Renal cortical epithelial cell (primary cell): ENCODE measurements around the gene TBC1D22A. TPM values are rescaled to one million over a fixed set of nuclear protein-coding genes. Genes with fewer than 3 reads are reported as not detected.
"Not testable (repeated sequence)": the region's sequence is repeated elsewhere in the genome, so short reads cannot be mapped to it uniquely, and the experiment has no call there.

Source experiments
- DNase-seq: peaks from one replicate; pipeline ENCODE4 v3.0.0-alpha.2; 2011; ENCODE audit warnings: low read depth
- total RNA-seq: library from RNA; depleted of rRNA; stranded (reverse); fragments of >200 nt; gene quantifications from 2 replicates; pipeline ENCODE4 v1.2.3, GENCODE V29; 2014

TBC1D22A gene
- total RNA-seq, 1 donor from 2014 or later: 20.0 TPM

DNA sequence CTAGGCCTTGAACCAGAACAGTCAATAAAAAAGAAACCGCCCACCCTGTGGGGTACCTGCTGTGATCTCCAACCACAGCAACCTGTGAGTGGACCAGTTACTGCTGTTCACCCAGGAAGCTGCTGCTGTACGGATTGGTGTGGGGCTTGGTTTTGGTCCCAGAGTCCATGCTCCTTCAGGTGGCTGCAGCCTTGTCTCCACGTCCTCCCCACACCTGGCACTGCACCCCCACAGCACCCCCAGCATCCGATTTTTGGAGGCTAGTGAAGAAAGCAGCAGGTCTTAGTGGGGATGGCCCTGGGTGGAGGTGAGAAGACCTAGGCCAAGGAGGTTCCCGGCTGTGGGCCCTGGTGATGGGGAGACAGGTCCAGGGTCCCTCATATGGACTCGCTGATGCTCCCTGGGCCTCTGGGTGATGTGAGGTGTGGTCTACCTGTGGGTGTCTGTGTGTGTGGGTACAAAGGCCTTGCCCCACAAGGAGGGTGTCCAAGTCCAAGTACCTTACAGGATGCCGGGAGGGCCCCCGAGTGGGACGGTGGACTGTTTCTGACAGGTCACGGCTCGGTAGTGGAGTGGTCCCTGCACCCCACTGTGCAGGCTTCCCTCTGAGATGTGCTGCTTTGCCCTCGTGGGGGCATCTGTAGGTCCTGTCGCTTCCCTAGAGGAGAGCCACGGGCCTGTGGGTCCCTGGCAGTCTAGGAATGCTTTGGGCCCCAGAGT lies 283.4 kb downstream of the TBC1D22A start:
- DNase-seq: no peak

DNA sequence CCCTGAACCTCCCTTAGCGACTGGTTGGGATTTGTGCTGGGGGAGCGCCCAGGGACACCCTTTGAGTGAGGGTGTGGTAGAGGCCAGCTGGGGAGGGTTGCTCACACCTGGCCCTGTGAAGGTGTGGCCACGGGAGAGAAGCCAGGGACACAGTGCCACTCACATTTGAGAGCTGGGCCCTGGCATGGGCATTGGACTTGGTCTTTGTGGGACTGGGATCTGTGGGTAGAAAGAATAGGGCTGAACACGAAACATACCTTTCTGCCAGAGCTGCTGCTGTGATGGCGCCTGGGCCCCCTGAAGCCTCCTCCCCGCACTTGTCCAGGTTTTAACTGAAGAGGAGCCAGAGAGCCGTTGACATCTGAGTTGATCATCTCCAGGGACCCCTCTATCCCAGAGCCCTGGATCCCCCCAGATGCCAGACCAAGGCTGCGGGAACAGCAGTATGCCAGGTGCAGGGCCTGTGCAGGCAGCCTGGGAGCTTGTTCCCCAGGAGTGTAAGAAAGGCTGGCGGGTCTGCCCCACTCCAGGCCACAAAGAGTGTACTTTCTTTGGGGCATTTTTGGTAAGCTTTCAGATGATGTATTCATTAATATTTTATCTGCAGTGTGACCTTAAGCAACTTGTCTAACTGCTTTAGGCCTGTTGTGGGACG lies 284.1 kb downstream of the TBC1D22A start:
- DNase-seq: no peak

DNA sequence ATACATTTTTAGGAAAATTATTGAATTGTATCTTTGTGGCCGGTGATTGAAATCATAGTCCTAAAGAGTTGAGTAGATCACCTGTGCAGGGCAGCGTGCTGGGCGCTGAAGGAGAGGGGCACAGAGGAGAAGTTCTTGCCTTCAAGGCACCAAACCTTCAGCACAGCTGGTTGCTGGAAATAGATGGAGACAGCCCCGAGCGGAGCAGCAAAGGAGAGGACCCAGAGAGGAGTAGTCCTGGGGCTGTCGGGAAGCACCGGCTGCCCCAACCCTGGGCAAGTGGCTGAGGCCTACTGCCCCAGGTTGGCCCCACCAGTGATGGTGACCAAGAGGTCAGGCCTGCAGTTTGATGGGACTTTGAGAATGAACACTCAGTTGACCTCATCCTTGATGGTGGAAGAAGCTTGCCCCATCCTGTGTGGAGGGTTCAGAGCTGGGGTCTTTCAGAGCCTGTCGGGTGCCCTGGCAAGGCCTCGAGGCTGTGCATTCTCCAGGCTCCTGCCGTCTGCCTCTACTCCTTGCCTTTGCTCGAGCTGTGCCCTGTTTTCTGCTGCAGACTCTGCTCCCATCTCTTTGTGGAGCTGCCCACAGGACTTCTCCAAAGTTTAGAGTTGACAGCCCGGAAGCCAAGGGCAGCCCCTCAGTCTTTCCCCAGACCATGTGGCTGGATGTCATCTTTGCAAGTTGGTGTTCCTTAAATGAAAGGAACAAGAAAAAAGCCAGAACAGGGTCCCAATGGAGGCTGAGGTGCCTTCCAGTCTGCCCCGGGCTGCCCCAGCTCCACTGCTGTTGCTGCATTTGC lies 285.1 kb downstream of the TBC1D22A start:
- no peak for DNase-seq

DNA sequence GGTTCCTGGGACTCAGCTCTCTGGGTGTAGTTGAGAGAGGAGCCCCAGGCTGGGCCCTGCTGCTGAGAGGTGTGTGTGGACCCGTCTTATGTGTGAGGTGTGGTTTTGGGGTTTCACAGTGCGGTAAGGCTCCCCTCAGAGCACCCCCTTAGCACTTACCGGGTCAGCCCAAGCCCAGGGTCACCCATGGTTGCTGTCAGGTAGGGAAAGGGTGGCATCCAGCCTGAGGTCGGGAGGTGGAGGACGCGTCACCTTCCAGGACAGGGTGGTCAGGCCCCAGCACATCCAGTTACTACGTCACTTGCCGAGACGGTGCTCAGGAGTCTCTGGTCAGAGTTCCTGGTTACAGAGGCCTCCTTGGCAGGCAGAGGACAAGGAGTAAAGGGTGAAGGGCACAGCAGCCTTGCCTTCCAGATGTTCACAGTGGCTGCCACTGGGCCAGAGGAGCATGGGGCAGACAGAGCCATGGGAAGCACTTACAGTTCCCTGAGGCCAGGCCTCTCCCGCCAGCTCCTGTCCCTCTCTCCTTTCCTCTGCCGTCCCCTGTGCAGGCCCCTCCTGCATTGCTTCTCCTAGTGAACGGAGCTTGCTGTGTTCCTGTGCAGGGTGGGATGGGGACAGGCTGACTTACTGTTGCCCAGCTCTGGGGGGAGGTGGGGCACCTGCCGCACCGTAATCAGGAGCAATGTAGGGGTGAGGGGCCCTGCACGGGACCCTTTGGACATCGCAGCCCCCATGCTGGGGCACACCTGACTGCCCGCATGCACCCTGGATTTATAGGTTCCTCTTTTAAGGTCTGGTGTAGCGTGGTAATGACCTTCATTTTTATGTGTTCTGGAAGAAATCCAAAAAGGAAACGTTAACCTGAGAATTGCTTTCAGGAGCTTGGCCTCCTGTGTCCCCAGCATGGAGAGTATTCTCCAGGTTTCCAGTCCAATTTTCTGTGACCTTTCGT lies 285.9 kb downstream of the TBC1D22A start:
- DNase-seq: peak; percentile 13

DNA sequence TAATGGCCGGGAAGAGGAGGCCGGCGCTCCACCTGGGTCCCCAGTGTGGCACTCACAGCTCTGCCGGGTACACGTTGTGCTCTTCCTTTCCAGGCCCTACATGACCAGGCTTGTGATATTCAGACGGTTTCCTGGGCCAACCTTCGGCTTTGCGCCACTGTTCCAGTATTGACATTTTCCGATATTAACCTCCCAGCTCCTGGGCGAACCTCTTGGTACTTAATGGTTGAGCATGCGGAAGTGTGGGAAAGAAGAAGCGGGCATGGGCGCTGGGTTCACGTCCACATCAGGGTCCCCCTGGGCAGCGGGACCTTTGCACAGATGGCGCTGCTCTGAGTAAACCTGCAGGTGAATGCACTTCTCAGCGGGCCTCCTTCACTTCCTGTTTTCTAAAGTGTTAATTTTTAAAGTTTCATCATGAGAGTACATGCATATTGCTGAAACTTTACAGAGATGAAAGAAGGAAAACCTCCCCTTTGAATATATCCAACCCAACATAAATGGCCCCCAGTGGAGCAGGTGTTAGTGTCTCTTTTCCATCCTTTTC lies 286.7 kb downstream of the TBC1D22A start:
- DNase-seq: no peak

DNA sequence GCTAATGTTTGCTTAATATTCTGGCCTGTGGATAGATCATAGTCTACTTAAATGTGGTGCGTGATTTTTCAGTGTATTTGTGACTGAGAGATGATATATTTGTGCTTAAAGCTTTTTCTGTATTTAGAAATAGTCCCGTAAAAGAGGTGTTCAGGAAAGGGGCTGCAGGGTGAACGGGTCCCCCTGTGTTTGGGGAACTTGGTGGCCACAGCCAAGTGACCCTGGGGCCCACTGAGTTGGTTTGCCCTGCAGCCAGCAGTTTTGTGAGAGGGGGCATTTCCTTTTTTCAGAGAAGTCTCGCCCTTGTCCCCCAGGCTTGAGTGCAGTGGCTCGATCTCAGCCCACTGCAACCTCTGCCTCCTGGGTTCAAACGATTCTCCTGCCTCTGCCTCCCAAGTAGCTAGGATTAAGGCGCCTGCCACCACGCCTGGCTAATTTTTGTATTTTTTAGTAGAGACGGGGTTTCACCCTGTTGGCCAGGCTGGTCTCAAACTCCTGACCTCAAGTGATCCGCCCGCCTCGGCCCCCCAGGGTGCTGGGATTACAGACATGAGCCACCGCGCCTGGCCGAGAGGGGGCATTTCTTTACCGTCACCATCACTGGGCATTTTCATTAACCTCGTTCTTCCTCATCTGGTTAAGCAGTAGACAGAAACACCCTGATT lies 287.4 kb downstream of the TBC1D22A start:
- not testable (repeated sequence) for DNase-seq

DNA sequence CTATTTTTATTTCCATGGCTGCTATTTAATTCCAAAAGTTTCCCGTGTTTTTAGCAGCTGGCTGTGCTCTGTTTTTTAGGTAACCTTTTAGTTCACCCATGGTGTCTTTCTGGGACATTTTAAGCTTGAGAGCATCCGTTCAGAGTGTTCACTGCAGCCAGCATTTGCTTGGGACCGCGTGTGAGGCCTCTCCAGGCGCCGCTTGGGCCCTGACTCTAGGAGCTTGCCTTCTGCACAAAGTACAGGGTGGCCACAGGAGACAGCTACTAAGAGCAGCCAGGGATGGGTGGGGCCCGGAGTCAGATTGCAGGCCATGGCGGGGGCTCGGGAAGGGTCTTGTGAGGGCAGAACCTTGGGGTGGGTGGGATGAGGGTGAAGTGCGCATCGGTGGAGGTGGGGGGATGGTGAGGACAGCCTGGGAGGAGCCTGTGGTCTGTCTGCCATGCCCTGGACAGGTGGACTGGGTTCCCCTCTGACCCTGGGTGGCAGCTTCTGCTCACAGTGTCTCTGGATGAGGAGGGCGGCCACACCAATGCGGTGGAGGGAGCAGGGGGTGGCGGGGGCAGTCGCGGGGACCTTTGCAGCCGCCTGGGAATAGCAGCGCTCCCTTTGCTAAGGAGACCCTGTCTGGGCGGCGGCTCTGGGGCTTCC lies 288.1 kb downstream of the TBC1D22A start:
- DNase-seq: no peak

DNA sequence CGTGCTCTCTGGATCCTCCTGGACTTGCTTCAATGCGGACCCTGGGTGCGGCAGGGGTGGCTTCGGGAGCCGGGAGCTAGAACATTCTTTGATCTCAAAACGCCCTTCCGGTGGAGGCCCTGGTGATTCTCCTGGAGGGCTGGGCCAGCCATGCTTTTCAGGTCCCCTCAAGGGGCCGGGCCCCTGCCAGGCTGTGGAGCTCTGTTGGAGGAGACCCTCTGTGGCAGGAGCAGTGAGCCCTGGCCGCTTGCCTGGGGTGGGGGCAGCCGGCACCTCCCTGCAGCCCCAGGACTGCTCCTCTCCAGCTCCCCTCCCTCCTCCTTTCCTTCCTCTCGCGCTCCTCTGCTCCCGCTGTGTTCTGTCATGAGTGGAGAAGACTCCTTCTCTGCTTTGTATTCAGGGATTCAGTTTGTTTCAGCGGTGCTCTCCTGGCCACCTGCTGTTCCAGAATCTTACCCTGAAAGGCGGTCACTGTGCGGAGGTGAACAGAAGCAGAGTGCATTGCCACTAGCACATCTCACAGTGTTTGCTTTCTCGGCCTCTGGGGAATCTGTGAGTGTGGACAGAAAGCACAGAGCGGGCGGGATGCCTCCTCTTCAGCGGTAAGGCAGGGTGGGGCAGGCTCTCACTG lies 289.1 kb downstream of the TBC1D22A start:
- no peak for DNase-seq

DNA sequence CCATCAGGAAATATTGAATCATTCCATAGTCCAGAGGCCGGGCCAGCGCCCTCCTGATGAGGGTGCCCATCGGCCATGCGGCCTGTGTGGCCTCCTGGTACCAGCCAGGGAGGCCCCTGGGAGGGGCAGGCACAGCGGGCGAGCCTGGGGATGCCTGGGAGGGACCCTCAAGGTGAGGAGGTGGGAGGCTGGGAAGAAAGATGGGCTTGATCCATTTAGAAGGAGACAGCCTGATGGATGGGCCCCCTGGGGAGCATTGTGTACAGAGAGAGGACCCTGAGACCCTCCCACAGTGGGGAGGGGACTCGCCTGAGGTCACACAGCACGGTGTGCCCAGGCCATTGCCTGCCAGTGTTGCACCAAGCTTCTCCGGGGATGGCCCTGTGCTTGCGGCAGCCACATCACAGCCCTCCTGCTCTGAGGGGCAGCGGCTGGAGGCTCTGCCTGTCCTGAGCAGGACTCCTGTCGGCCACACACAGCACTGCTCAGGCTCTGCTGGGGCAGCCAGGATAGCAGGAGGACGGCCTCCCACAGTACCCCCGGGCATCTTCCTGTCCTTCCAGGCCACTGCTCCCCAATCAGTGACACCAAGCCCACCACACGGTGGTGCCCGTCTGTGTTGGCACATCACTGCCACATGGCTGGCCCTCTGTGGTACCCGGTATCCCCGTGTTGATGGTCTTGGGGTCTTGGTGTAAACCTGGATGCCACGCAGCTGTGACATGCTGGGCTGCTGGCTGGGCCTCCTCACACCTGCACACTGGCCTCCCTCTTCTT lies 290.0 kb downstream of the TBC1D22A start:
- DNase-seq: no peak

DNA sequence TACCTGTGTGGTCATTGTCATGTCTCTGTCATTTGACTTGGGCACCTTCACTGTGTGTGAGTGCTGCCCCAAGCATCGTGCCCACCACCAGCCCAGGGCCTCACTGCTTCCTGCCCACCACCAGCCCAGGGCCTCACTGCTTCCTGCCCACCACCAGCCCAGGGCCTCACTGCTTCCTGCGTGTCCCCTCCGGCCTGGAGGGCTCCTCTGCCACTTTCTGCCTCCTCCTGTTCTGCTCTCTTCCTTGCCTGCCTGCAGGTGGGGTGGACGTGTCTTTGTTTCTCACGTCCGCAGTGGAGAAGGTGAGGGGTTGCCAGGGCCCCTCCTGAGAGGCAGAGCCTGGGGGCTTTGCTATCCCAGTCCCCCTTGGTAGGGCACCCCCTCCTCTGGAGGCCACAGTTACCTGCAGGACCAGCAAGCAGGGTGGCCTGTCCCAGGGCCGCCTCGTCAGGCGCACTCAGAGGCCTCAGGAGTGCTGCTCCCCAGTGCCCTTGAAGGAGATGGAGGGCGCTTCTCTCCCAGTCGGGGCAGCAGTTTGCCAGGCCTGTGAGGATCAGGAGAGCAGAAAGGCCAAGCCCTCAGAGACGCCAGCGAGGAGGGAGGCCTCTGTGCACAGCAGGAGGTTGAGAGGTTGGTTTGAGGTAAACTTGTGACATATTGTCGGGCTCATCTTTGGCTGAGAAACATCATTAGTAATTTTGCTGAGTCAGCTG lies 290.7 kb downstream of the TBC1D22A start:
- no peak for DNase-seq

DNA sequence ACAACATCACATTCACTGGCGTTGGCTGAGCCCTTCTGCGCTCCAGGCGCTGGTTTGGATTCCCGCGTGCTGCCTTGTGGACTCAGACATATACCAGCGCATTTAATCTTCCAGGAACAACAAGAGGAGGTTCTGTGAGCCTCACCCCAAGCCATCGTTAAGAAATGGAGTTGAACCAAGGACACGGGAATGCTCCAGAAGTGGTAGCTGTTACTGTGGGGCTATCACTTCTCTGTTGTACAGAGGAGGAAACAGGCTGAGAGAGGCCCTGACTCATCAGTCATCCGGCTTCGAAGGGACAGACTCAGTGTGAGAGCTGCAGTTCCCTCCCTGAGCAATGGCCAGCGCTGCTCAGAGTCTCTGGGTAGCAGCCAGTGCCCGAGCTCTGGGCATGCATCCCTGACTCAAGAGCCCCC lies 291.3 kb downstream of the TBC1D22A start:
- no peak for DNase-seq

DNA sequence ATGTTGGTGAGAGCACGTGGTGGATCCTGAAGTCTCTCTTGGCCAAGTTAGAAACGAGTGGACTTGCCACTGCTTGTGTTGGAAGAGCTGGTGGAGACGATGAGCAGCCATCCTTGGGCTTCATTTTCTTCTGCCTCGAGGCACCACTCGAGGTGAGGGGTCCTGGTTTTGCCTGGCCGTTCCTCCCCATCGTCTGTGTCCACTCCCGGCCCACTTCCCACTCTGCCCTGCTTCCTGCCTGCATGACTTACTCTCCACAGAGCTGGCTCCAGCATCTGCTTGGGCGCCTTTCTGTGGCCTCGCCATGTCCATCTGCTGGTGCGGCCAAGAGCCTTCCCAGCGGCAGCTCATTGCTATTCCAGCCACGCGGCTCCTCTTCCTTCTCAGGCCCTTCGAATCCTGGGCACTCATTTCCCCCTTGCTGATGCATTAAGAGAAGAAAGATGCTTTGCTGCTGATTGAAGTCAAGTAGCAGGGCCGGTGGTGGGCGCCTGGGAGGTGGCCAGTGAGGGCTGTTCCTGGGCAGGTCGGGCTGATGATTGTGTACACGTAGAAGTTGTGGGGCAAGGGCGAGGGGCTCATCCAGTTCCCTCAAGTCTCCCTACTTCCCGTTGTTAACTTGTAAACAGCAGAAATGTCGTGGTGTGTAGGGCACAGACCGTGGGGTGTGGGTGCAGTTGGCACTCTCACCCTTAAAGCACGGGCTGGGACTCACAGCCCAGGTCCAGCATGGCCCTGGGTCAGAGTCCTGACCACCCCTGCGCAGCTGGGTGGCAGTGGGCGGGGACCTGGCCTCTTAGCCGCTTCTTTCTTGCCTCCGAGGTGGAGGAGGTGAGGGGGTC lies 292.0 kb downstream of the TBC1D22A start:
- no peak for DNase-seq

DNA sequence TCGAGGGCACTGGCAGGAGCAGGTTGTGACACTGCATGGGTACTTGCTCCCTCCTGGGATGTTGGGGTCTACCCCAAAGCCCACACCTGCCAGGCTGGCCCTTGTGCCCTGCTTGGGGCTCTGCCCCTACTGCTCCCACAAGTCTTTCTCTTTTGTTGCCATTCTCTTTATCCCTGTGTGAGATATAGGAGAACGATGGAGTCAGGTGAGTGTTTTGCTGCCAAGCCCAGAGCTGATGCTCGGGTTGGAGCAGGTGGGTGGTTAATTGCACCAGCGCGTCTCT lies 292.6 kb downstream of the TBC1D22A start:
- DNase-seq: no peak

DNA sequence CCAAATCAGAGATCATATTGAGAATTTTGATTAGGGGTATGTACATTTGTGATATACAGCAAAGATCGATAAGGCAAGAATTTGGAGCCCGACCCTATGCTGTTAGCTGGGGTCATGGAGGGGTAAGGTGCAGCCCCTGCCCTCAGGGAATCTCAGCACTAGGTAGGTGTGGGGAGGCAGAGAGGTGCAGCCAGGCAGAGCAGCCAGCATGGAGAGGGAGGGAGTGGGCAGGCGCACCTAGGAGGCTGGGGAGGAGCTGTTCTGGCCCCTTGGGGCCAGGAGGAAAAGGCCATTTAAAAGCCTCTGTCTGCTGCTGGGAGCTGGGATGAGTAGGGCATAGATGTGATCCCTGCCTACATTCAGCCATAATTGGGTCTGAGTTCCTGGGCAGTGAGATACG lies 293.0 kb downstream of the TBC1D22A start:
- DNase-seq: no peak

DNA sequence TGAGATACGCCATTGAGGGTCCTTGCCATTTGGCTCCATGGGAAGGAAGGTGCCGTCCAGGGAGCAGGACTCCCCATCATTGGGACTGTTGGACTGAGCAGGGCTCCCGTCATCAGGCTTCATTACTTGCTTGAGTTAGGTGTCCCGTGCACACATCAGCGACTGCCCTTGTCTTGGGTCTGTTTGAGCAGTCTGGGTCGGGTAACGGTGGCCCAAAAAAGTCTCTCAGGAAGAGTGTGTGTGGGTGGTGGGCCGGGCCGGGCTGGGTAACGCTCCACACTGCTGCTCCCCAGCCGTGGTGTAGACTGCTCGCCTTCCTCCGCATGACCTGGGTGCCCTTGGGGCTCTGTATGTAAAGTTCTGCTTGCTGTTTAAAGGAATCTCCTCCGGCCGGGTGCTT lies 293.5 kb downstream of the TBC1D22A start:
- no peak for DNase-seq

DNA sequence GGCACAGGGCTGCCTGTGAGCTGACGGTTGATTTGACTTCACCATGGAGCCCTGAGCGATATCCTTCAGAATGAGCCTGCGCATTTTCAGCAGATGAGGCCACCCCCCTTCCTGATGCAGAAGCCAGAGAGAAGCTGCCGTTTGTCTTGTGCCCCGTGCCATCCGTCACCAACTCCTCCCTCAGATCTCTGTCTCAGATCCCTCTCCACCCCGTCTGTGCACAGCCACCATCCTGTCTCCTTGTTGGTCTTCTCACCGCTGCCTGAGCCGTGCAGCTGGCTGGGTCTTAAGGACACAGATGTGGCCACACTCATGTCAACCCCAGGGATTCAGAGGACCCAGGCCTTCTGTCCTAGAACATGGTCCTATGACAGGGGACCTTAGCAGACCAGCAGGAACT lies 293.9 kb downstream of the TBC1D22A start:
- DNase-seq: no peak

DNA sequence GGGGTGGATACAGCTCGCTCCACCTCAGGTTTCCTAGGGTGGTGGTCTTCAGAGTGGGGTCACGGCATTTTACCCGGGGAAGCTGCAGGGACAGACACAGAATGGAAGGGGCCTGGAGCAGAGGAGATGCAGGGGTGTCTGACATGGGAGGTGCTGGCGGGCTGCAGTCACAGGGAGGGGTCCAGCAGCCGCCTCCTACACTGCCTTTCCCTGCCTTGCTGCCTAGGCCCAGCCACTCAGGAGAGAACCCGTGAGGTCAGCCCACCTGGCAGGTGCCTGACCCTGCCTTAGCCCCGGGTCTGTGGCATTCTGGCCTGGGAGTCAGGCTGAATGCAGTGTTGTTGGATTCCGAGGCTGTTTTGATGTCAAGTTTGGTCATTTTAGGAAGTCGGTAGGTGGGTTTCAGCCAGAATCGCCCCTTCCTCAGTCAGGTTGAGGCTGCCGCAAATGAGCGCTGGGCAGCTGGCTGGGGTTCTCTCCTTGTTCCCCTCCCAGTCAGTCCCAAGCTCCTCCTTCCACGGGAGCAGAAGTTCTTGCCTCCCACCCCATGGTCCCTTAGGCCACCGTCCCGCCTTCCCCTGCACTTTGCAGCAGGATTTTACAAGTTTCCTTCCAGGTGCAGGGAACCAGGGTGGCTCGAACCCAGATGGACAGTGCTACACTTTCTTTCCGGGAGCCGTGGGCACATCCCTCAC lies 294.5 kb downstream of the TBC1D22A start:
- DNase-seq: no peak
